HepG2 (cell line): ENCODE measurements around the gene FAM3D.

Experiments
- AKAP8 ChIP-seq: sonication (generic); formaldehyde crosslinking; IDR thresholded peaks from 2 replicates; pipeline ENCODE4 v1.5.1; 2020; ENCODE audit warnings: mild to moderate bottlenecking, missing genetic modification reagents
- BRCA1 ChIP-seq: sonication (generic); formaldehyde crosslinking; IDR thresholded peaks from 2 replicates; pipeline ENCODE4 v1.4.0; 2020; ENCODE audit warnings: missing genetic modification reagents
- FOXP1 ChIP-seq, 2 experiments: fragments of 450-650 bp in 1 of 2; IDR thresholded peaks; 2 replicates each; pipeline ENCODE4 v1.6.1; 2017 to 2018; ENCODE audit warnings: antibody characterized with exemption in 1 of 2
- KDM1A ChIP-seq: IDR thresholded peaks from 2 replicates; pipeline ENCODE4 v1.6.1; 2016; ENCODE audit warnings: missing compliant biosample characterization
- NR2F2 ChIP-seq: IDR thresholded peaks from 2 replicates; pipeline ENCODE4 v1.6.1; 2012; ENCODE audit warnings: low read depth, inconsistent platforms, borderline replicate concordance
- SIN3A ChIP-seq: IDR thresholded peaks from 2 replicates; pipeline ENCODE4 v1.6.1; 2011; ENCODE audit warnings: low read depth, mild to moderate bottlenecking, control low read depth, low read length, borderline replicate concordance
- TAF1 ChIP-seq: sonication (generic); formaldehyde crosslinking; IDR thresholded peaks from 2 replicates; pipeline ENCODE4 v1.4.0; 2020; ENCODE audit warnings: missing genetic modification reagents
- ZNF552 ChIP-seq: sonication (generic); formaldehyde crosslinking; IDR thresholded peaks from 2 replicates; pipeline ENCODE4 v1.9.0; 2022; ENCODE audit warnings: missing genetic modification reagents, mild to moderate bottlenecking, borderline replicate concordance
- TF ChIP-seq, protein P1 (sequence below): sonication (generic); formaldehyde crosslinking; IDR thresholded peaks from 2 replicates; pipeline ENCODE4 v1.4.0; 2020; ENCODE audit warnings: missing genetic modification reagents
- TF ChIP-seq, protein P2 (sequence below): sonication (generic); formaldehyde crosslinking; IDR thresholded peaks from 2 replicates; pipeline ENCODE4 v1.5.0; 2020; ENCODE audit warnings: mild to moderate bottlenecking, missing genetic modification reagents, moderate library complexity

DNA sequence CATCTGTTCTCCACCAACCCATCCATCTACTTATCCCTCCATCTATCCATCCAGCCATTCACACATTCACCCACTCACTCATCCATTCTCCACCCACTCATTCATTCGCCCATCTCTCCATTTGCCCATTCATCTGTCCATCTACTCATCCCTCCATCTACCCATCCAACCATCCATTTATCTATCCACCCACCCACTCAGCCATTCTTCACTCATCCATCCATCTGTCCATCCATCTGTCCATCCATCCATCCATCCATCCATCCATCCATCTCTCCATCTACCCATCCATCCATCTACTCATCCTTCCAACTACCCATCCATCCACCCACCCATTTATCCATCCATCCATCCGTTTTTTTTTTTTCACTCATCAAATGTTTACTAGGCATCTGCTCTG, 13.9 kb downstream of the FAM3D start:
- no peak for TF ChIP-seq BRCA1
- no peak for TF ChIP-seq SIN3A
- TF ChIP-seq FOXP1 (IDR thresholded peaks at IDR 0.05): no peak
- no peak for TF ChIP-seq FOXP1 (CRISPR knock-in tag; IDR thresholded peaks at IDR 0.05)
- TF ChIP-seq TAF1: no peak
- TF ChIP-seq AKAP8 (CRISPR knock-in tag): no peak
- TF ChIP-seq, protein P1, sequence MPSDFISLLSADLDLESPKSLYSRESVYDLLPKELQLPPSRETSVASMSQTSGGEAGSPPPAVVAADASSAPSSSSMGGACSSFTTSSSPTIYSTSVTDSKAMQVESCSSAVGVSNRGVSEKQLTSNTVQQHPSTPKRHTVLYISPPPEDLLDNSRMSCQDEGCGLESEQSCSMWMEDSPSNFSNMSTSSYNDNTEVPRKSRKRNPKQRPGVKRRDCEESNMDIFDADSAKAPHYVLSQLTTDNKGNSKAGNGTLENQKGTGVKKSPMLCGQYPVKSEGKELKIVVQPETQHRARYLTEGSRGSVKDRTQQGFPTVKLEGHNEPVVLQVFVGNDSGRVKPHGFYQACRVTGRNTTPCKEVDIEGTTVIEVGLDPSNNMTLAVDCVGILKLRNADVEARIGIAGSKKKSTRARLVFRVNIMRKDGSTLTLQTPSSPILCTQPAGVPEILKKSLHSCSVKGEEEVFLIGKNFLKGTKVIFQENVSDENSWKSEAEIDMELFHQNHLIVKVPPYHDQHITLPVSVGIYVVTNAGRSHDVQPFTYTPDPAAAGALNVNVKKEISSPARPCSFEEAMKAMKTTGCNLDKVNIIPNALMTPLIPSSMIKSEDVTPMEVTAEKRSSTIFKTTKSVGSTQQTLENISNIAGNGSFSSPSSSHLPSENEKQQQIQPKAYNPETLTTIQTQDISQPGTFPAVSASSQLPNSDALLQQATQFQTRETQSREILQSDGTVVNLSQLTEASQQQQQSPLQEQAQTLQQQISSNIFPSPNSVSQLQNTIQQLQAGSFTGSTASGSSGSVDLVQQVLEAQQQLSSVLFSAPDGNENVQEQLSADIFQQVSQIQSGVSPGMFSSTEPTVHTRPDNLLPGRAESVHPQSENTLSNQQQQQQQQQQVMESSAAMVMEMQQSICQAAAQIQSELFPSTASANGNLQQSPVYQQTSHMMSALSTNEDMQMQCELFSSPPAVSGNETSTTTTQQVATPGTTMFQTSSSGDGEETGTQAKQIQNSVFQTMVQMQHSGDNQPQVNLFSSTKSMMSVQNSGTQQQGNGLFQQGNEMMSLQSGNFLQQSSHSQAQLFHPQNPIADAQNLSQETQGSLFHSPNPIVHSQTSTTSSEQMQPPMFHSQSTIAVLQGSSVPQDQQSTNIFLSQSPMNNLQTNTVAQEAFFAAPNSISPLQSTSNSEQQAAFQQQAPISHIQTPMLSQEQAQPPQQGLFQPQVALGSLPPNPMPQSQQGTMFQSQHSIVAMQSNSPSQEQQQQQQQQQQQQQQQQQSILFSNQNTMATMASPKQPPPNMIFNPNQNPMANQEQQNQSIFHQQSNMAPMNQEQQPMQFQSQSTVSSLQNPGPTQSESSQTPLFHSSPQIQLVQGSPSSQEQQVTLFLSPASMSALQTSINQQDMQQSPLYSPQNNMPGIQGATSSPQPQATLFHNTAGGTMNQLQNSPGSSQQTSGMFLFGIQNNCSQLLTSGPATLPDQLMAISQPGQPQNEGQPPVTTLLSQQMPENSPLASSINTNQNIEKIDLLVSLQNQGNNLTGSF (CRISPR knock-in tag): no peak
- TF ChIP-seq NR2F2: no peak
- TF ChIP-seq, protein P2, sequence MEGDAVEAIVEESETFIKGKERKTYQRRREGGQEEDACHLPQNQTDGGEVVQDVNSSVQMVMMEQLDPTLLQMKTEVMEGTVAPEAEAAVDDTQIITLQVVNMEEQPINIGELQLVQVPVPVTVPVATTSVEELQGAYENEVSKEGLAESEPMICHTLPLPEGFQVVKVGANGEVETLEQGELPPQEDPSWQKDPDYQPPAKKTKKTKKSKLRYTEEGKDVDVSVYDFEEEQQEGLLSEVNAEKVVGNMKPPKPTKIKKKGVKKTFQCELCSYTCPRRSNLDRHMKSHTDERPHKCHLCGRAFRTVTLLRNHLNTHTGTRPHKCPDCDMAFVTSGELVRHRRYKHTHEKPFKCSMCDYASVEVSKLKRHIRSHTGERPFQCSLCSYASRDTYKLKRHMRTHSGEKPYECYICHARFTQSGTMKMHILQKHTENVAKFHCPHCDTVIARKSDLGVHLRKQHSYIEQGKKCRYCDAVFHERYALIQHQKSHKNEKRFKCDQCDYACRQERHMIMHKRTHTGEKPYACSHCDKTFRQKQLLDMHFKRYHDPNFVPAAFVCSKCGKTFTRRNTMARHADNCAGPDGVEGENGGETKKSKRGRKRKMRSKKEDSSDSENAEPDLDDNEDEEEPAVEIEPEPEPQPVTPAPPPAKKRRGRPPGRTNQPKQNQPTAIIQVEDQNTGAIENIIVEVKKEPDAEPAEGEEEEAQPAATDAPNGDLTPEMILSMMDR (CRISPR knock-in tag): no peak
- TF ChIP-seq KDM1A (CRISPR knock-in tag): no peak
- TF ChIP-seq ZNF552 (CRISPR knock-in tag): no peak
